NK-92 treated with Interleukin-12 subunit alpha and Interleukin-12 subunit beta, amount 100 ng/mL, for 24 hours (cell line): ENCODE results near the gene EMP3.

ENCODE experiments used
- DNase-seq: peaks from one replicate; lab custom pipeline; 2025; lab: John Stamatoyannopoulos, UW

Gene EMP3

GRCh38 chr19:48318286-48318987 lies 6.9 kb upstream of the EMP3 start:
- DNase-seq, result no peak

DNA sequence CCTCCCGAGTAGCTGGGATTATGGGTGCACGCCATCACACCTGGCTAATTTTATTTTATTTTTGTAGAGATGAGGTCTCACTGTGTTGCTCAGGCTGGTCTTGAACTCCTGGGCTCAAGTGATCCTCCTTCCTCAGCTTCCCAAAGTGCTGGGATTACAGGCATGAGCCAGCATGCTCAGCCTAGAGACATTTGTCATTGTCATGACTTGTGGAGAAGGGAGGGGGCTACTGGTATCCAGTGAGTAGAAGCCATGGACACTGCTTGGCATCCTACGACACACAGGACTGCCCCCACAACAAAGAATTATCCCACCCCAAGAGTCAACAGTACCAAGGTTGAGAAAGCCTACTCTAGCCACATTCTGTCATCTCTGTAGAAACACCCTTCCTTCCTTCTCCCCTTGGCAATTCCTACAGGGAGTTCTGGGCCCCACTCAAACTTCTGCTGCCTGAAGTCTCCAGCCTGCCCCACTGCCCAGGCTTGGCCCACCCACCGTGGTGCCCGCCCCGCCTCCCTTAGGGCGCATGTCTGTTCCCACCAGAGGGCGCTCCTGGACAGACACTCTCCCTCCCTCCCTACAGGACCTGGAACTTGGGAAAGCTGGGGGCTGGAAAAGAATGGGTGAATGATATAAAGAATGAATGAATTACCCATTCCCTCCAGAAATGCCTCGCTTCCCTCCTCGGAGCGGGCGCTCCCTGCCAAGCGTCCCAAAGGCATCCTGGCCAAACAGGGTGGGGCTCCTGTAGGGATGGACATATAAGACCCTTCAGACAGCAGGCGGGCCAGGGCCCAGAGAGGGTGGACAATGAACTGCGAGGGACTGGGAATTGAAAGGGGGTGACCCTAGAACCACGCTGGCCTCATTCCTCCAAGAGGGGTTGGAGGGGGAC lies 5.5 kb upstream of the EMP3 start:
- peak; percentile 63 for DNase-seq

DNA sequence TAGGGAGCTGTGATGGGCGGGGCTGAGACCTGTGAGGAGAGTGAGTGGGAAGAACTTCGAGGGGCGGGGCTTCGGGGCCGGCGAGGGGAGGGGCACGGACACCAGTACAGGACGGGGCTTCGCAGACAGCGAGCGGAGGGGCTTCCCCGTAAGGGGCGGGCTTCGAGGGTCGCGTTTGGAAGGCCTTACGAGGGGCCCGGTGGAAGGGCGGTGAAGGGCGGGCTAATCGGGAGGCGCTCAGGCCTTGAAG lies 4.1 kb upstream of the EMP3 start:
- peak; percentile 94 for DNase-seq

- DNase-seq, result peak; percentile 99
Measured at GRCh38 chr19:48321622-48322591, 3.4 kb upstream of the EMP3 start.

DNA sequence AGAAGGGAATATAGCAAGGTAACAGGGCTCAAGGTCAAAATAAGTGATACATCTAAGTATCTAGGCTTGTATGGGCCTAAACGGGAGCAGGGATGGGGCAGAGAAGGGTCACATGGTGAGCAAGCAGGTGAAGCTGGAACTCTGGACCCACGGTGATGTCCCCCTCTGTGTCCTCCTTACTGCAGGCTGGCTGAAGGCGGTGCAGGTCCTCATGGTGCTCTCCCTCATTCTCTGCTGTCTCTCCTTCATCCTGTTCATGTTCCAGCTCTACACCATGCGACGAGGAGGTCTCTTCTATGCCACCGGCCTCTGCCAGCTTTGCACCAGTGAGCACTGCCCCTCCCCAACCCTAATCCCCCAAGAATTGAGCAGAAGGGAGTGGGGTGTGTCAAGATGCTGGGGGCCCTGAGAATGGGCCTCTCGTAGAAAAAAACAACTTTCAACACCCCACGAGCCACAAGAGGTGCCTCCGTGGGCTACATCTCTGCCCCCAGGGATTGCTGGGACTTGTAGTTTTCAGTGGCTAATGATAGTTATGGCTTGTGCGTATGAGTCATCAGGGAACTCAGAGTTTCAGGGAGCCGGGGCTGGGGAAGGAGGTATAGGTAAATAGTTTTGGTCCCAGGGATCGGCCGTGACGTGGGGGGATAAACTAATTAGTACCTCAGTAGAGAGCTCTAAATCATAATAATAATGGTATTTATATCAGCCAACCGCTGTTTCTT lies 4.0 kb downstream of the EMP3 start:
- no peak for DNase-seq

DNA sequence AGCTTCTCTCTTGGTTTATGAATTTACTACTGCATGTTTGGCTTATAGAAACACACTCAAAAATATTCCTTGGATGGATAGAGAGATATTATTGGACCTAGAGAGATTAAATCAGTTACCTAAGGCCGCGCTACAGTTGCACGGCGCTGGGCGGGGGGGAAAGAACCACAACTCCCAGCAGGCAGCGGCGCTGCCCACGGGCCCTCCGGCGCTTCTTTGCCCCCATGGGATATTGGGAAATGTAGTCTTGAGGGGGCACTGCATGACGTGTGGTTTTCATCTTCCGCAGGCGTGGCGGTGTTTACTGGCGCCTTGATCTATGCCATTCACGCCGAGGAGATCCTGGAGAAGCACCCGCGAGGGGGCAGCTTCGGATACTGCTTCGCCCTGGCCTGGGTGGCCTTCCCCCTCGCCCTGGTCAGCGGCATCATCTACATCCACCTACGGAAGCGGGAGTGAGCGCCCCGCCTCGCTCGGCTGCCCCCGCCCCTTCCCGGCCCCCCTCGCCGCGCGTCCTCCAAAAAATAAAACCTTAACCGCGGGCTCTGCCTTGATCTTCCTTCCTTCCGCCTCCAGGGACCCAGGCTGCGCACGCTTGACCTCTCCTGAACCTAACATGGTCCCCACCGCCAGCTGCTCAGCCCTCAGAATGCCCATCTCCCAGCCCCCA lies 4.8 kb downstream of the EMP3 start:
- no peak for DNase-seq

- DNase-seq, result no peak
Measured at GRCh38 chr19:48332351-48332661, 7.0 kb downstream of the EMP3 start.

- peak; percentile 88 for DNase-seq
Measured at GRCh38 chr19:48332662-48333466, 7.5 kb downstream of the EMP3 start.

DNA sequence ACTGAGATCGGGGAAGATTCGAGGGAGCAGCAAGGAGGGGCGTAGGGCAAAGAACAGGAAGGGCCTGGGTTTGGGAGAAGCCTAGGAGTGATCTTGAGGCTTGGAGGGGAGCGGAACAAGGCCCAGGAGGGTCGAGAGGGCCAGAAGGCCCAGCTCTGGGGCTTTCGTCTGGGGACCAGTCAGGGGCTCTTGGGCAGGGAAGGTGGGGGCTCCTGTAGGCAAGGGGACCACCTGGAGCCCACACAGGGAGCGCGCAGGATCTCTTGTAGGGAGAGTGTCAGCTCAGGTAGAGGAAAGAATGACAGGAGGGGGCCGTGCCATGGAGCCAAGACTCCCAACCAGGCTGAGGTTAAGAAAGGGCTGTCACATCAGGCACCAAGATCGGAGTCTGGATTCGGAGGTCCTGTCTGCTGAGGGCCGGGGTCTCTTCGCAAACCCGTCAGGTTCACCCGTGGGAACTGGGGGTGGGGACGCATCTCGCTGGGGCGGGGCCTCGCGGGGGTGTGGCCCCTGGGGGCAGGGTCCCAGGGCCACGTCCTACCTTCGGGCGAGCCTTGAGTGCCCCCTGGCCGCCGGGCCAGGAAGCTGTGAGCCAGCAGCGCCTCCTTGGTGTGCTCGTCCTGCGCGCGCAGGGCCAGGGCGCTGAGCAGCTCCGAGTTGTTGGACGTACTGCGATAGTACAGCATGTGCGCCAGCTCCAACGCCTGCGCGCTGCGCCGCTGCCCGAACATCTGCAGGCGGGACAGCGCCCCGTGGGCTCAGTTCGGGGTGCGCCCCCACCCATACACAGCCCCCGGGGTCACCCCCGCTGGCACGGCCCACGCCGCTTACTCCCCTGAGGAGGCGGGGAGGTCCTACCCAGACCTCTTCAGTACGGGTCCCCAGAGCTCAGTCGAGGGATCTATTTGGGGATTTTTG lies 8.4 kb downstream of the EMP3 start:
- DNase-seq, result peak; percentile 92

DNA sequence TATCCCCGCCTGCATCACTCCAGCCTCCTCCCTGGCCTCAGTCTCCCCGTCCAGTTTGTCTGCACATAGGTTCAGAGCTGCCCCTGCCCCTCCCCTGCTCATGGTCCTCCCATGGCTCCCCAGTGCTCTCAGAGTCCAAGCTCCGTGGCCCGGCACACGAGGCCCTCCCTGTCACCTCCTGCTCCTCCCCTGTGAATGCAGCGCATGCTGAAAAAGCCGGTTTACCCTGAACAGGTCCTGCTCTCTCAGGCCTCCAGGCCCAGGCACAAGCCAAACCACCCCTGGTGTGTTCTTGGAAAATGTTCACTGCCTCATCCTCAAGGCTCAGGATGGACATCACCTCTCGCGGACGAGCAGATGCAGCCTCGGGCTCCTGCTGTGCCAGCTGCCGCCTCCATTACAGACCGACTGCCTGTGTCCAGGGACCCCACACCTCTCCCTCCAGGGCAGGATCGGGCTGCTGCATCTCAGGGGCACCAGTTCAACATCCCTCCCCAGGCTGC lies 13.0 kb downstream of the EMP3 start:
- no peak for DNase-seq

DNA sequence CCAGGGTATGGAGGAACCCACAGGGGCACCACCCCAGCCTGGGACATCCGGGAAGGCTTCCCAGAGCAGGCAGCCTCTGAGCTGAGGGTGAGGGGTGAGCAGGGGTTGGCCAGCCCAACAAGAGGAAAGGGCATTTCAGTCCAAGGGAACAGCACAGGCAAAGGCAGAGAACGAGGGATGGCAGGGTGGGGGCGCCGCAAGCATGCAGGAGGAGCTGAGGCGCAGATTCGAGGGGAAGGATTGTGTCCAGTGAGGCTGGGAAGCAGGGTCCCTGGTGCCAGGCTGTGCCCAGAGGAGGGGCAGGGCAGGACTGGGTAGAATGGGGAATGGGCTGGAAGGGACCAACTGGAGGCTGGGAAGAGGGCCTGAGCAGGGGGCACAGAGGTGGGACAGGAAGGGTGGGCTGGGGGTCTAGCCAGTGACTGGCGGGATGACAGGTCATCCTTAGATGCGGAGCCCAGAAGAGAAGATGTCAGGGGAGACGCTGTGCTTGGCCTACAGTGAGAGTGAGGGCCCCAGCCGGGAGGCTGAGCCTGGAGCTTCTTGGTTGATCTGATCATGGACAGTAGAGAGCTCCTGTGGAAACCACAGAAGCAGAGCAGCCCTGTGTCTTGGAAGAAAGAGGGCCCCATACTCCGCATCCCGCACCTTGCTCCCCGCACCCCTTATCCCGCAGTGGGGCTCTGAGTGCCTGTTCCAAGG lies 13.6 kb downstream of the EMP3 start:
- no peak for DNase-seq

GRCh38 chr19:48340995-48341394 lies 15.6 kb downstream of the EMP3 start:
- no peak for DNase-seq

GRCh38 chr19:48341515-48342413 lies 16.4 kb downstream of the EMP3 start:
- DNase-seq, result no peak

GRCh38 chr19:48342414-48342738 lies 17.0 kb downstream of the EMP3 start:
- DNase-seq, result no peak

- no peak for DNase-seq
Measured at GRCh38 chr19:48342841-48343540, 17.6 kb downstream of the EMP3 start.

GRCh38 chr19:48344892-48345291 lies 19.5 kb downstream of the EMP3 start:
- DNase-seq, result no peak

GRCh38 chr19:48346191-48346590 lies 20.8 kb downstream of the EMP3 start:
- no peak for DNase-seq
